Duodenal mucosa (tissue), 2 donors: ENCODE data around the gene CREB3L4.

Source experiments
- H3K27ac ChIP-seq: one replicate; pipeline ENCODE4 v1.7.0; 2013; ENCODE audit warnings: low read depth, low read length
- H3K27me3 ChIP-seq, 2 donors: one replicate each; pipeline ENCODE4 v1.7.0; 2013; ENCODE audit warnings: low read length in 2 of 2, control low read depth in 1 of 2; ENCODE audit not compliant: insufficient read depth in 2 of 2, control insufficient read depth in 1 of 2
- H3K36me3 ChIP-seq, 2 donors: one replicate each; pipeline ENCODE4 v1.7.0; 2013; ENCODE audit warnings: low read length in 2 of 2, control low read depth in 1 of 2; ENCODE audit not compliant: insufficient read depth in 2 of 2, control insufficient read depth in 1 of 2
- H3K4me1 ChIP-seq, 2 donors: one replicate each; pipeline ENCODE4 v1.7.0; 2013; ENCODE audit warnings: low read length in 2 of 2, control low read depth in 1 of 2; ENCODE audit not compliant: insufficient read depth in 2 of 2, control insufficient read depth in 1 of 2
- H3K4me3 ChIP-seq, 2 donors: one replicate each; pipeline ENCODE4 v1.7.0; 2013; ENCODE audit warnings: low read length in 2 of 2, low read depth in 1 of 2
- H3K9ac ChIP-seq, 2 donors: one replicate each; pipeline ENCODE4 v1.7.0; 2013; ENCODE audit warnings: low read length in 2 of 2, low read depth in 1 of 2
- H3K9me3 ChIP-seq, 2 donors: one replicate each; pipeline ENCODE4 v1.7.0; 2013; ENCODE audit warnings: low read length in 2 of 2, control low read depth in 1 of 2; ENCODE audit not compliant: control insufficient read depth in 1 of 2

Gene CREB3L4

DNA sequence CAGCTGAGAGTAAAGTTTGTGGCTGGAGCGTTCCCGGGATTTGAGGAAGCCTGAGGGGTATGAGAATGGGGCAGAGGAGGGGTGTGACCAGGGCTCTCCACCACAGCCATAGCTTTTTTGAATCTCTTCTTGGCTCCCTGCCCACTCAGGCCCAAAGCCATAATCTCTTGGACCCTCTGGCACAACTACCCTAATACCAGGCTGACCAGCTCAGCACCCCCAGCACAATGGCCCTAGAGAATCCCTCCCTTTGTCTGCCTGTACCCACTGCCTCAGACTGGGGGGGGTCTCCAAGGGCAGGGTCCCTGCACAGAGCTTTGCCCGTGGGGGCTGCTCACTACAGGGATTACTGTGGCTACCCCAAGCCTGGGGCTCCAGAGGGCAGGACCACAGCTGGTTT lies 28.7 kb upstream of the CREB3L4 start:
- Histone ChIP-seq H3K36me3 (peaks cover 45 to 81% of the 10 kb centered on the region in 2 donors), H3K27ac (no peak overlapping the region), H3K27me3 (no peaks in the 10 kb centered on the region), H3K4me3 (no peak overlapping the region), H3K9me3 (no peaks in the 10 kb centered on the region), H3K9ac (no peak overlapping the region), H3K4me1 (peaks cover 3% of the 10 kb centered on the region in 2 donors)

DNA sequence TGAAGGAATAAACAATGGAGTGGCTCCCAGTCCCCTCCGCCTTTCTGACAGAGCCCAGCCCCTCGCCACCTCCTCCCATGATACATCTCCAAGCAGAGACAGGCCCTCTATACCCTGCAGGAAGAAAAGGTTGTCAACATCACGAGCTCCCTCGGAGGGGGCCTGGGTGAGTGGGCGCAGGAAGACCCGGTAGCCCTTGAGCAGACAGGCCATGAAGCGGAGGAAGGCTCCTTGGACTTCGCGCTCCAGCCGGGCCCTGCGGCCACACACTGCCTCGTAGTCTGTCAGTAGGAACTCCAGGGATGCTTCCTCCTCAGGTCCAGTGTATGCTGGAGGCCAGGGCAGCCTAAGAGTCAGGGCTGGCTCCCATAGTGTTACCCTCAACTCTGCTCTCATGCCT lies 28.2 kb upstream of the CREB3L4 start:
- no peaks in the 10 kb centered on the region for H3K27me3 ChIP-seq
- no peak overlapping the region for H3K9ac ChIP-seq
- no peaks in the 10 kb centered on the region for H3K9me3 ChIP-seq
- H3K36me3 ChIP-seq = peaks cover 42 to 78% of the 10 kb centered on the region in 2 donors
- H3K4me3 ChIP-seq = no peak overlapping the region
- H3K27ac ChIP-seq = no peak overlapping the region
- H3K4me1 ChIP-seq = peaks cover 6 to 8% of the 10 kb centered on the region in 2 donors

DNA sequence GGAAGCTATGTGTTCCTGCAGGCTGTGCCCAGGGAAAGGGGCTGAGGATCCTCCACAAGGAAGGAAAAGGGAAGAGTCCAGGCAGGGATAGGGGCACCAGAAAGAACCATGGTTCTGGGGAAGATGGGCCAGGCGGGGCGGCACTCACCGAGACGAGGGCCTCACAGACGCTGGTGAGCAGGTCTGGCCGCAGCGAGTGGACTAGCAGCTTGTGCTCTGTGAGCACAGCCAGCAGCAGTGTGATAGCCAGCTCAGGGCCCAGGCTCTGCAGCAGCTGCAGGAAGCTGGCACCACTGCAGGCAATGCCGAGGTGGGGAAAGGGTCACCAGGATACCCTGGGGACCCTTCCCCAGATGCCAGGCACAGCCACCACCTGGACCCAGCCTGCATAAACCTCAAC lies 26.9 kb upstream of the CREB3L4 start:
- Histone ChIP-seq H3K4me1 (peaks cover 16 to 17% of the 10 kb centered on the region in 2 donors), H3K27me3 (no peaks in the 10 kb centered on the region), H3K9ac (no peak overlapping the region), H3K9me3 (no peaks in the 10 kb centered on the region), H3K27ac (no peak overlapping the region), H3K4me3 (no peak overlapping the region), H3K36me3 (peaks cover 34 to 67% of the 10 kb centered on the region in 2 donors)

DNA sequence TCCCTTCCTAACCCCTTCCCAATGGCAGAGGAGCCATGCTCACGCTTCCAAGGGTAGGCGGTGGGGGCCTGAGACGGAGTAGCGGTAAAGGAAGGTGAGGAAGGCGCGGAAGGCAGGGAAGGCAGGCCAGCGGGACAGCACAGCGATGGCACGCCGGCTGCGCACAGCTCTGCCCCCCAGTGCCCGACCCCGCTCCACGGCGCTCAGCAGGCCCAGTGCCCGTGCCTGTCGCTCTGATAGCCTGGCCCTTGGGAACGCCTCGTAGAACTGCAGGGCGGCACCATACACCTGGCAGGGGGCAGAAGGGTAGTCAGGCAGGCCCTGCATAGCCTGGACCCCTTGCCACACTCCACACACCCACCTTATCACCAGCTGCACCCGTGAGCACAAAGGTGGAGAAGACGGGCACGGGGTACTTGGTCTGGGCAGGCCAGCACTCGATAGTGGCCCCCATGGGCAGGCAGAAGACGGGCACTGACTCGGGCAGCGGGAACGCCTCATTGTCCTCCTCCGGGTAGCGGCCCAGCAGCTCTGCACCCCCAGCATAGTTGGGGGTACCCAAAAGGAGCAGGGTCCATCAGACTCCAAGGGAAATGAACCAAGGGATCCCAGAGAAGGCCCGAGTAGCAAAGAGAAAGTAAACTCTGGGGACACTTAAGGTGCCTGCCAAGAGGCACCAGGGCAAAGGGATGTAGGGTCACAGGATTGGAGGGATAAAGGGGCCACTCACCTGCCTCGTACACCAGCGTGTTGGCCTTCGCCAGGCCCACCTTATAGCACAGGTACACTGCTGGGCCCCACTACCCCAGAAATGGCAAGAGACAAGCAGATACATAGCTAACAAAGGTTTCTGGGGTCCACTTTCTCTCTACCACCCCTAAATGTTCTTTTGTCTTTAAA lies 25.6 kb upstream of the CREB3L4 start:
- Histone ChIP-seq H3K27me3 (no peaks in the 10 kb centered on the region), H3K27ac (no peak overlapping the region), H3K9me3 (no peaks in the 10 kb centered on the region), H3K36me3 (peaks cover 22 to 54% of the 10 kb centered on the region in 2 donors), H3K9ac (no peak overlapping the region), H3K4me3 (no peak overlapping the region), H3K4me1 (peaks cover 21% of the 10 kb centered on the region in 2 donors)

DNA sequence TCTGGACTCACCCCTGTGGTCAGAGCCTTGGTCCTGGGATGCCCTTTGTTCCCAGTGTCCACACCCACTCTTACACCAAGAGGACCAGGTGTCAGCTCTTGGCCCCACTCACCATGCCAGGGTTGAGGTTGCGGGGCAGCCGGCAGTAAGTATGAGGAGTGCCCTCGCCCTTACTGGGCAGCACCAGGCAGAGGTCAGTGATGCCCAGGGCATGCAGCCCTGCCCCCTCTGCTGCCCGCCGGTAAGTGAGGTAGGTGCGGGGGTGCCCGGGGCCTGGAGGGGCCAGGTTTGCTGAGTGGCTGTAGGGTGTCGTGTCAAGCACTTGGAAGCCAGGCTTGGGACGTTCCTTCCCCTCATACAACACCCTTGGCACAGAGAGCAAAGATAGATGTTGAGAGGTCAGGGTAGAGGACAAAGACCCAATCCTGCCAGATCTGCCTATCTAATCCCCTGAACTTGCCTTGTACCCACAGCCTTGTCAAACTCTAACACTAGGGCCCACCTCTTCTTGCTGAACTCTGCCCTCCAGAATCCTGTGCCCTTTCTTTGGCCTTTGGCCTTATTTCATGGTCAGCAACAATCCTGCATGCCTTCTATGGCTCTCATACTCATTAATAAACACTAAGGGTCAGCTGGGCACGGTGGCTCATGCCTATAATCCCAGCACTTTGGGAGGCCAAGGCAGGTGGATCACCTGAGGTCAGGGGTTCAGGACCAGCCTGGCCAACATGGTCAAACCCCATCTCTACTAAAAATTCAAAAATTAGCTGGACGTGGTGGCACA lies 24.7 kb upstream of the CREB3L4 start:
- H3K4me1 ChIP-seq = peaks cover 22 to 23% of the 10 kb centered on the region in 2 donors
- no peaks in the 10 kb centered on the region for H3K9me3 ChIP-seq
- H3K36me3 ChIP-seq = peaks cover 17 to 50% of the 10 kb centered on the region in 2 donors
- no peaks in the 10 kb centered on the region for H3K27me3 ChIP-seq
- no peak overlapping the region for H3K27ac ChIP-seq
- no peak overlapping the region for H3K4me3 ChIP-seq
- H3K9ac ChIP-seq = no peak overlapping the region

DNA sequence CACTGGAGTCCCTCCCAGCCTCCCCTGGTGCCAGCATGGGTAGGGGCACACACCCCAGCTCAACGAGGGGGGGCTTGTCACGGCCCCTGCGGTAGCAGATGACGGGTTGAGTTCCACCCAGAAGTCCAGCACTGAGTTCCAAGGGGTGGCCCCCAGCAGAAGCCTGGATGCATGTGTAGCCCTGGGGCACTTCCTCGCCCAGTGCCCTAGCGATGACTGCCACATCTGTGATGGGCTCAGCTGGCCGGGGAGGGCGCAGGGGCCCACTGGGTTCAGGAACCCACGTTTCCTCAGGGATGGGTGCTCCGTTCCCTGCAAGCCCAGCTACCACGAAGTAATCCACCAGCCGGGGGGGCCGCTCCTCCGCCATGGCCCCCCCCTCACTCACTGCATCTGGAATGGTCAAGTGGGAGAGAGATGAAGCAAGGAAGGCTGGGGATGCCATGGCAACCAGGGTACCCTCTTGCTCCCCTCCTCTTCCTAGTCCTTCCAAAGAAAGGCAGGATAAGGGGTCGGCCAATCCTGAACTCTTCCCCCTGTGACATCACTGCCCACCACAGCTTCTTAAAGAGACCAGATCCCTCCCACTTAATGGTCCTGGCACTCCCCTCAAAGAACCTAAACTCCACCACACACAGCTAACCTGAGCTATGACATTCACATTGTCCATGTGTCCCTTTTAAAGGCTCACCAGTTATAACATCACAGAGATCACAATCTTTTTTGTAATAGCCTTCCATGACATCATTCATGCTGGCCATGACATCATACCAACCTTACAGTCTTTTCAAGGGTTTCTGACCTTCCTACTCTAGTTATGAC lies 23.5 kb upstream of the CREB3L4 start:
- Histone ChIP-seq H3K27me3 (no peaks in the 10 kb centered on the region), H3K27ac (no peak overlapping the region), H3K9ac (peak overlapping the region; percentile 89 to 97), H3K4me3 (peak overlapping the region; percentile 80 to 95), H3K4me1 (peaks cover 22 to 23% of the 10 kb centered on the region in 2 donors), H3K9me3 (no peaks in the 10 kb centered on the region), H3K36me3 (peaks cover 26 to 57% of the 10 kb centered on the region in 2 donors)

DNA sequence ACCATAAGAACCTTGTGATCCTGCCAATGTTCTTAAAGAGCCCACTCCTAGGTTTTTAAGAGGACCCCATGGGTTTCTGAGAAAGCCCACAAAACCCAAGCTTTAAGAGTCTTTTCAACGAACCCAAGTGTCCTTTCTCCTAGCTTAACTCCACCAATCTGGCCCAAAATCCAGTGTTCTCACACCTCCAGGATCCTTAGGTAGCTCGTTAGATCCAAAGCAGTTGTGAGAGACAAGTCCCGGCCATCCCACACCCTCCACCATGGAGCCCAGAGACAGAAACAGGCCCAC lies 22.9 kb upstream of the CREB3L4 start:
- H3K9ac ChIP-seq = peak overlapping the region; percentile 89 to 97

DNA sequence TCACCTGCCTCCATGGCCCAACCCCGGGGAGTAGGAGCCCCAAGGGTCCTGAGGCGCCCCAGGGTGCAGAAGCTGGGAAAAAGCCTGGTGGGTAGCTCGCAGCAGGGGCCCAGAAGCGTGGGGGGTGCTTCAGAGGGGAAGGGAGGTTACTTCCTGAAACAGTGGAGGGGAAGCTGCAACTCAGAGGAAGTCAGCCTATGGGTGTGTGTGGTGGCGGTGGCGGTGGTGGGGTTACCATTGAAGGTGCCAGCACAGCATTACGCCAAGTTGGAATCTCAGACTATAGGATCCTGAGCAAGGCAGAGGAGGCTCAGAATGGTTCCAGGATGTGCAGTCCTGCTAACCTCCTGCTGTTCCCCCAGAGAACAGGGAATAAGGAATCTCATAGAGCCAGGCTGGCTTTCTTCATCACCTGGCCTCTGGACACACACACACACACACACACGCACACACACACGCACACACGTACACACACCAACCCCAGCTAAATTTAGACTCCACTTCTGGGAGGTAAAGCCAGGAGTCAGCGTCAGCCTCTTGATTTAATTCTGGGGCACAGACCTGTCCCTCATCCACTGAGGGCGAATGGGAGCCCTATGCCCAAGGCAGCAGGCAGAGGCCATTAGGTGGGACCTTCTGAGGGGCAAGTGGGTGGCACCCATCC lies 22.4 kb upstream of the CREB3L4 start:
- peak overlapping the region; percentile 80 to 95 for H3K4me3 ChIP-seq
- peaks cover 22 to 23% of the 10 kb centered on the region in 2 donors for H3K4me1 ChIP-seq
- peaks cover 30 to 55% of the 10 kb centered on the region in 2 donors for H3K36me3 ChIP-seq
- H3K9me3 ChIP-seq = no peaks in the 10 kb centered on the region
- no peaks in the 10 kb centered on the region for H3K27me3 ChIP-seq
- peak overlapping the region; percentile 89 to 97 for H3K9ac ChIP-seq
- peak overlapping the region; percentile 93 for H3K27ac ChIP-seq

More for the DNA sequence above, 22.9 kb upstream of the CREB3L4 start:
- H3K4me1 ChIP-seq = peaks cover 22 to 23% of the 10 kb centered on the region in 2 donors
- no peaks in the 10 kb centered on the region for H3K9me3 ChIP-seq
- no peaks in the 10 kb centered on the region for H3K27me3 ChIP-seq
- H3K4me3 ChIP-seq = peak overlapping the region; percentile 80 to 95
- H3K36me3 ChIP-seq = peaks cover 26 to 55% of the 10 kb centered on the region in 2 donors
- H3K27ac ChIP-seq = peak overlapping the region; percentile 93

DNA sequence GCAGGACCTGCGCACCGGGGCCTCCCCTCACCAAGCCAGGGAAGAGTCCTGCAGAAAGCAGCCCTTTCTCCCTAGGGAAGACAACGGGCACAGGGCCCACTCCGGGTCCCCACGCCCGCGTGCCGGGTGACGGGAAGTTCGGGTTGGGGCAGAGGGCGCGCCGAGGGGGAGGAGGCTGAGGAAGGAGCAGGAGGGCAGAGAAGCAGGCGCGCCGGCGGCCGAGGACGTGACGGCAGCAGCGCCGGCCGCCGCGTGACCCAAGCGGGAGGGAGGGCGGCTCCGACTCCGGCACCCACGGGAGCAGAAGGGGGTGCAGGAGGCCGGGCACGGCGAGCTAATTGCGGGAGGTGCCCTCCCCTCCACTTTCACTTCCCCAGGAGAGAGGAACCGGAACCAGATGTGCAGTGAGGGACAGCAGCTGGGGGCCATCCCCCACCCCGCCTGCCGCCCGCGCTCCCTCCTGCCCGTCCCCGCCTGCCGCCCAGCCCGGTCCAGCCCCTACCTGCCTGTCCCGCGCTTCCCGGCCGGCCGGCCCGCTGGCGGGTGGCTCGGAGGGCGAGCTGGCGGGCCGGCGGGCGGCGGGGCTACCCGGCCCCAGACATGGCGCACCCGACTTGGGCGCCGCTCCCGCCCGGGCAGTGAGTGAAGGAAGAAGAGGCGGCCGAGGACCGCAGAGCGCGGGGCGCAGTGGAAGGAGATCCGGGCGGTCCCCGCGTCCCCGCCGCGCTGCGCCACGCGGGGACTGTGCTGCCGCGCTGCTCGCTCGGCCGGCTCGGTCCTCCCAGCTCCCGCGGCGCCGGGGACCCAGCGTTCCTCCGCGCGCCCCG lies 21.7 kb upstream of the CREB3L4 start:
- Histone ChIP-seq H3K4me3 (peak overlapping the region; percentile 80 to 95), H3K9ac (peak overlapping the region; percentile 89 to 97), H3K4me1 (peaks cover 22 to 23% of the 10 kb centered on the region in 2 donors), H3K27ac (peak overlapping the region; percentile 93), H3K9me3 (no peaks in the 10 kb centered on the region), H3K27me3 (no peaks in the 10 kb centered on the region), H3K36me3 (peaks cover 36 to 55% of the 10 kb centered on the region in 2 donors)
